ENCODE data around the gene TRMT61A.

Gene TRMT61A

DNA sequence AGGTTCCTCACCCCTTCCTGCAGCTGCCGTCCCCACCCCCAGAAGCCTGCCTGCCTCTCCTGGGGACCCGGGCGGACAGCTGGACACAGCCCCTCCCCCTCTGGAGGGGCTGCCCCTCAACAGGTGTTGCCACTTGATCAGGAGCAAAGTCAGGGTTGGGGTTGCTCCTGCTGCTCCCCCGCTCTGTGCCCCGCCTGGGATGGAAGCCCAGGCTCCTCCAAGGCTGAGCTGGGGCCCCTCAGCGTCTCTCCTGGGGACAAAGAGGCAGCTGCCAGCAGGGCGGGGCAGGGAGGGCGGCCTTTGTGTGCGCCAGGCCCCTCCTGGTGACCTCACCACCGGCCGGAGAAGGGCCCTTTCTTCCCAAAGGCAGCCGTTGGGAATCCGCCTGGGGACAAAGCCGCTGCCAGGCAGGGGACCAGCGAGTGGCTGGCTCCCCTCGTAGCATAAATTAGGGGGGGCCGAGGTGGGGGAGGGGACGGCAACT lies 13.7 kb downstream of the TRMT61A start:
- TF ChIP-seq, protein P1, sequence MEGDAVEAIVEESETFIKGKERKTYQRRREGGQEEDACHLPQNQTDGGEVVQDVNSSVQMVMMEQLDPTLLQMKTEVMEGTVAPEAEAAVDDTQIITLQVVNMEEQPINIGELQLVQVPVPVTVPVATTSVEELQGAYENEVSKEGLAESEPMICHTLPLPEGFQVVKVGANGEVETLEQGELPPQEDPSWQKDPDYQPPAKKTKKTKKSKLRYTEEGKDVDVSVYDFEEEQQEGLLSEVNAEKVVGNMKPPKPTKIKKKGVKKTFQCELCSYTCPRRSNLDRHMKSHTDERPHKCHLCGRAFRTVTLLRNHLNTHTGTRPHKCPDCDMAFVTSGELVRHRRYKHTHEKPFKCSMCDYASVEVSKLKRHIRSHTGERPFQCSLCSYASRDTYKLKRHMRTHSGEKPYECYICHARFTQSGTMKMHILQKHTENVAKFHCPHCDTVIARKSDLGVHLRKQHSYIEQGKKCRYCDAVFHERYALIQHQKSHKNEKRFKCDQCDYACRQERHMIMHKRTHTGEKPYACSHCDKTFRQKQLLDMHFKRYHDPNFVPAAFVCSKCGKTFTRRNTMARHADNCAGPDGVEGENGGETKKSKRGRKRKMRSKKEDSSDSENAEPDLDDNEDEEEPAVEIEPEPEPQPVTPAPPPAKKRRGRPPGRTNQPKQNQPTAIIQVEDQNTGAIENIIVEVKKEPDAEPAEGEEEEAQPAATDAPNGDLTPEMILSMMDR (IDR thresholded peaks at IDR 0.05; ENCODE audit: insufficient read depth, low read depth, low read length, missing control alignments), result no peak
- DNase-seq (ENCODE audit: low read depth), result no peak
- H3K4me3 ChIP-seq (ENCODE audit: low read length), result no peak overlapping the region

DNA sequence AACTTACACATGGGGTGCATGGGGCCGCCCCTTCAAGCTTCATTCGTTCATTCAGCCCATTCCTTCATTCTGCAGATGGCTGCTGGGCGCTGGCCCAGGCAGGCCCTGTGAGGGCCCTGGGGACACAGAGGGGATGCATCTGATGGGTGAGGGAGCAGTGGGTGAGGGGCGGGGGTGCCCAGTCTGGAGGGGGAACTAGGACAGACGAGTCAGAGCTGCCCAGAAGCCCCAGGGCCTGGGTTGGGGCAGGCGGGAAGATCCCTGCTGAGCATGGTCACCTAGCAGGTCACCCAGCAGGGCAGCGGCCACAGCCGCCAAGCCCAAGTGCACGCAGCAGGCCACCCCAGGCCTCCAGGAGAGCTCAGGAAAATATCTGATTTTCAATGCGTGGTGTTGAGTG lies 14.1 kb downstream of the TRMT61A start:
- TF ChIP-seq, protein P1 (IDR thresholded peaks at IDR 0.05; ENCODE audit: insufficient read depth, low read depth, low read length, missing control alignments), result no peak
- no peak overlapping the region for H3K4me3 ChIP-seq (ENCODE audit: low read length)
- DNase-seq (ENCODE audit: low read depth), result no peak

GRCh38 chr14:103543721-103544387 lies 14.9 kb downstream of the TRMT61A start:
- no peak for DNase-seq (ENCODE audit: low read depth)
- TF ChIP-seq, protein P1 (IDR thresholded peaks at IDR 0.05; ENCODE audit: insufficient read depth, low read depth, low read length, missing control alignments), result no peak
- H3K4me3 ChIP-seq (ENCODE audit: low read length), result no peak overlapping the region

DNA sequence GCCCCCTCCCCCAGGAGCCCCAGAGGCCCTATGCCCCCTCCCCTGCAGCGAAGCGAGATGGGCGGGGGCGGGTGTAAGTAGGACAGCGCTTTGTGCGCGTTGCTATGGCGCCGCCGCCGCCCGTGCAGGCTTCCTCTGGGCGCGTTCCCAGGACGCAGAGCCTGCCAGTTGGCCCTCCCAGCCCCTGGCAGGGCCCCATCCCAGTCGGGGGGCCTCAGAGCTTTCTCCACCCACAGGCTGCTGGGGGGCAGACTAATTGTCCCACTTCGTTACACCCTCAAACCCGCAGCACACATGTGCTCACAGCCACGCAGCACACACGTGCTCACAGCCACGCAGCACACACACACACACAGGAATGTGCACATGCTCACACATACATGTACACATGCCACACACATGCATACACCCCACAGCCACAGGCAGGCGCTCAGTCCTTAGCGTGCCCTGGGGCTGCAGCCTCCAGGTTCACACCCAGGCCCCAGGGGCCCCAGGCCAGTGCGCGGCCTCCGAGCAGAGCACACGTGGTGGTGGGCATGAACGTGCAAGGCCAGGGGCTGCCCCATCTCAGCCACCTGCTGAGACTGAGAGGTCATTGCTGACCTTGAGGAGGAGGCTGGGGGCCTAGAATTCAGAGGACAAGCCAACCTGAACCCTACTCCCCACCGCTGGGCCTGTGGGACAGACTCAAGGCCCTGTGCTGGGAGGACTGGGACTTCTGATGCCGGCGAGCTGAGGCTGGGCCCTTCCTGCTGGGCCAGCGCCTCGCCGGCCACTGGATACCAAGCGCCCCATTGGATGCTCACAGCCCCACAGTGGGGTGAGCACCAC lies 15.6 kb downstream of the TRMT61A start:
- H3K4me3 ChIP-seq (ENCODE audit: low read length), result no peak overlapping the region

DNA sequence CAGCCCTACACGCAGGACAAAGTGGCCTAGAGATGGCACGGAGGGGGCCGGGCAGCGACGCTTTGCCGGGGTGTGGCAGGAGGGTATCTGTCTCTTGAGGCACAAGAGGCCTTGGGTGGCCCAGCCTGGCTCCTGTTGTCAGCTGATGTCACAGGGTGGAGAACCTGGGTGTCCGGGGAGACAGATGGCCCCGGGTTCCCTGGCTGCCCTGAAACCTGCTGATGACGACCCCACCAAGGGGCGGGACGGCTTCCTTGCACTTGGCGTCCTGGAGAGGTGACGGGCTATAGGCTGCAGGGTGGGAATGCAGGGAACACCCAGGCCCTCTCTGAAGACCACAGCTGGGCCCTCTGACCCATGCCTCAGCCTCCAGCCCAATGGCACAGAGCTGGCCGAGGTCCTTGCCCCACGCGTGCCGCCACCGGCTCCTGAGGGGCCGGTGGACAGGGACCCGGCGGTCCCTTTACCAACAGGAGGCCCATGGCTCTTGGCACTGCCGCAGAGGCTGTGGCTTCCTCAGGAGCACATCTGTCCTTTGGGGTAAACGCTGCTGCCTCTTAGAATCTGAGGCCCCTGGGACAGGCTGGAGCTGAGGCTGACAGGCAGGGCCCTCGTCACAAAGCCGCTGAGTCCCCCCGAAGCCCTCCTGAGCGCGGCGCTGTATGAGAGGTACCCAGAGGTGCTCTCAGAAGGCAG lies 16.4 kb downstream of the TRMT61A start:
- DNase-seq (ENCODE audit: low read depth), result no peak
- H3K4me3 ChIP-seq (ENCODE audit: low read length), result no peak overlapping the region
- TF ChIP-seq, protein P1 (IDR thresholded peaks at IDR 0.05; ENCODE audit: insufficient read depth, low read depth, low read length, missing control alignments), result no peak

More for the DNA sequence above, 15.6 kb downstream of the TRMT61A start:
- no peak for DNase-seq (ENCODE audit: low read depth)
- TF ChIP-seq, protein P1 (IDR thresholded peaks at IDR 0.05; ENCODE audit: insufficient read depth, low read depth, low read length, missing control alignments), result no peak

- H3K4me3 ChIP-seq (ENCODE audit: low read length), result no peak overlapping the region
- TF ChIP-seq, protein P1 (IDR thresholded peaks at IDR 0.05; ENCODE audit: insufficient read depth, low read depth, low read length, missing control alignments), result no peak
- no peak for DNase-seq (ENCODE audit: low read depth)
These were observed 17.1 kb downstream of the TRMT61A start for GRCh38 chr14:103545915-103546651.

Data from epithelial cell of esophagus (primary cell).